Fibroblast of peridontal ligament (primary cell): ENCODE results near the gene ZNF80.
A peak's percentile ranks its signal among the peaks of the same experiment; 100 is the strongest.

Source experiments
- DNase-seq: peaks from one replicate; pipeline ENCODE4 v3.0.0-alpha.2; 2010; ENCODE audit errors: extremely low read depth

Gene ZNF80

DNA sequence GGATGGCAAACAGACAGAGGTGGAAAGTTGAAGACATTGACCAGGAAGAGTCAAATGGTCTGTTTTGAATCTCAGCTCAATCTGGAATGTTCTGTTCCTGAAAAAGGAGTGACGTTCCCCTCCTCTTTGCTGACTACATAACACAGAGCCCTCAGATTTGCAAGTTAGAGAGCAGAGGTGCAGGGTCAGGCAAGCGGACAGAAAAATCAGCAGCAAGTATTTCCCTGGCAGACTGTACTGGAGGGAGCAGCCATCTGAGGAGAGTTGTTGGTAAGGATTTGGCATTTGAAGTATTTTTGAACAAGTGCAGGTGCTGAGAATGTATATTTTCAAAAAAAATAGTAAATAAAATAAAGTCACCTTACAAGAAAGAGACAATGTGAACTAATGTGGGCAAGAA is 17.6 kb downstream of the ZNF80 start:
- DNase-seq, result no peak

DNA sequence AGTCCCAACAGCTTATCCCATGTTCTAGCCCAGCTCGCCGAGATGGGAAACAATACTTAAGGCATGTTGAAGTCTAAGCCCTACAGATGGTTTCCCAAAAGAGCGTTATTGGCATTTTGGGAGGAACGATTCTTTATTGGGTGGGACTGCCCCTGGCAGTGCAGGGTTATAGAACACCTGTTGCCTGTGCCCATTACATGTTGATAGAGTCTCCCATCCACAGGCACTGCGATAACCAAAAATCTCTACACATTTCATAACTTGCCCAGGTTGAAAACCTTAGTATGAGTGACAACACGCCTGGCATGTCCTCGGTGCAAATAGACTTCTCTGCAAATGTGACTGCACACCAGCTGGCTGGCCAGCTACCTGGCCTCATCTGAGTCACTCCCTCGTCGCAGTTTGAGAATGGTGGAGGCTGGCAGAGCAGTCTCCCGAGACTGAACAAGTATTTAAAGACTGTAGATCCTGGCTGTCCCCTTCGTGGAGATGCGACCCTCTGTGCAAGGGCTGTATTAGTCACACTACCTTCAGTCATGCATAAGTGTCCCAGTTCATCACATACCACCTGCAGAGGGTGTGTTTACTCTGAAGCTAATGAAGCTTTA is 18.7 kb downstream of the ZNF80 start:
- no peak for DNase-seq

DNA sequence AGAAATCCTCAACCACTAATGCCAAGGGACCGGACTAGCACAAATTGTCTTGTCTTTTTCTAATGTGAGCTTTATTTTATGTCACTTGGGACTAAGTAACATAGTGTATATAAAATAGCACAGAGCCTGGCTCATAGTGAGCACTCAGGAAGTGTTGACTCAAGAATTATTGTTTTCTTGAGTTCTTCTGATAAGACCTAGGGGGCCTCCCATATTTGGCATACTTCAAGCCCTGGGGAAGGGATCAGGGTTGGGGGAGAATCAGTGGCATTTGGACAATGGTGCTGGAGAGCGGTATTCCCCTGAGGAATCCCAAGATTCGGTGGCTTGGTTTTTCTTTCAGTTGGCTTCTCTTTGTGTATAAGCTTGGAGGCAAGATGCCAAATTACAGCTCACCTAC is 19.4 kb downstream of the ZNF80 start:
- DNase-seq, result no peak

DNA sequence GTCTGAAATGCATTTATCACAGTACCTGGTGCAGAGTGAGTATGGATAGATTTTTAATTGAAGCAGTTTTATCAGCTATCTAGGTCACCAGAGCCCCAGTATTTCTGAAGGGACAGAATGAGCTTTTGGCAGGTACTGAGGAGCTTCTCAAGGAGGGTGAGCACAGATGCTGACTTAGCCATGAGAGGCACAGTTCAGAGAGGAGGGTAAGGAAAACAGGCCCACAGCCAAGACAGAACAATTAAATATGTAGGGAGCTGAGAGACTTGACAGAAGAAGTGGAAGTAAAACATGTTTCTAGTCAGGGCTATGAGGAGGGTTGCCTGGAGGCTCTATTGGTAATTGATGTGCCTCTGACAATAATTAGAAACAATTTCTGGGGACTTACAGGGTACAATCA is 20.1 kb downstream of the ZNF80 start:
- no peak for DNase-seq

DNA sequence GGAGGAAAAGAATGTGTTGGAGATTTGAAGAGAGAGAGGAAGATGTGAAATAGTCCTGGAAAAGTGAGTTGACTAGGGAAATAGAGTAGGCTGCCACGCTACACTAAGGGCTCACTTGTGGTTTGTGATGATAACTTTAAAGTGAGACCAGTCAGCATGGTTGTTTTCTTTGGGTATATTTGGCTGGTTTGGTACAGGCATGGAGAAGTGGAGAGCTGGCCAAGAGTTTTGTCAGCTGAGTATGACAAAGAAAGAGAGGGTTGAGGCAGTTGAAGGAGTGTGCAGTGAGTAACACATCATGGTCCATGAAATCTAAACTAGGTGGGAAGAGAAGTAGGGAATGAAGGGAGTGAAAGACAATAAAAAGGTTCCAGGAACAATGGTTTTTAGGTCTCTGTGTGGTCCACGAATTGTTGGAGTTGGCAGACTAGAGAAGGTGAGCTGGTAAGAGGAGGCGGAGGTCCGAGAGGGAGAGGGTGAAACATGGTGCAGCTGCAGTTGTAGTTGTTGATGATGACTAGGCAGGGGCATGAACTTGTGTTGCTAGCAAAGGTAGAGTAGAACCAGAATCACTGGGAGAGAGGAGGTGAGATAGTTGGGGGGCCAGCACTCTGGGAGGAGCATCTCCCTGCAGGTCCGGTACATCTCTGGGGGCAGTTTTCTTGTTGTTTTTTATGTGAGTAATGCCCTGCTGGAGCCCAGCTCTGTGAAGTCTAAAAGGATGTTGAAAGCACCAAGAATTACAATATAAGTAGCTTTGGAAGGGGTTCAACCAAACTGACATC is 21.0 kb downstream of the ZNF80 start:
- peak; percentile 59 for DNase-seq

DNA sequence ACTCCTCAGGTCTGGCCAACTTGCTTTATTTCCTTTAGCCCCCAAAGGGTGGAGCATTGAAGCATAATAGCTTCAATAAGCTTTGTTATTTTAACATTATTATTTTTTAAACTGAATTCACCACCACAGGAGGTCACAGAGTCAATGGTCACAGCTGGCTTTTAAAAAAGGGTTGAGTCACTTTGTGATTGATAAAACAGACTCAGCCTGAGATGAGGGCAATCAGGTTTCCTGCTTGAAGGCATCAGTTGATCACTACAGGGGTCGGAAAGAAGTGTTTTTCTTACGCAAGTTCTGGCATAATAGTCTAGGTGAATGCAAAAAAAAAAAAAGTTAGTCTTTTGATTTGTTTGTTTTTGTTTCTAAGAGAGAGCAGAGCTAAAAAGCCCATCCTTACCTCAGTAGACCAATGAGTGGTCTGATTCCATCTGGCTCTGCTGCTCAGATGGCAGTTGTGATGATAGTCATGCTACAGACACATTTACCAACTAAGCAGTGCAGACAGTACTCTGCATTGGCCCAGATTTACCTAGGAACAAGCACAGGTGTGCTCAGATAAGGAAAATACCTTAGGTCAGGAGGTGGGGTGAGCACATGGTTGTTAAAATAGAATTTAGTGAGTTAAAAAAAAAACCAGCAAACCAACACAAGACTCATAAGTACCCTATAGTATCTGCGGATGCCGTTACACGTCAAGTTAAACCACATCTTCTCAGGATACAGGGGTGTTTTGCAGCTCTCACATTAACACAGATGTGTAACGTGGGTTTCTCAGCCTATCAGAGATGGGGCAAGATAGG is 22.6 kb downstream of the ZNF80 start:
- DNase-seq, result no peak

DNA sequence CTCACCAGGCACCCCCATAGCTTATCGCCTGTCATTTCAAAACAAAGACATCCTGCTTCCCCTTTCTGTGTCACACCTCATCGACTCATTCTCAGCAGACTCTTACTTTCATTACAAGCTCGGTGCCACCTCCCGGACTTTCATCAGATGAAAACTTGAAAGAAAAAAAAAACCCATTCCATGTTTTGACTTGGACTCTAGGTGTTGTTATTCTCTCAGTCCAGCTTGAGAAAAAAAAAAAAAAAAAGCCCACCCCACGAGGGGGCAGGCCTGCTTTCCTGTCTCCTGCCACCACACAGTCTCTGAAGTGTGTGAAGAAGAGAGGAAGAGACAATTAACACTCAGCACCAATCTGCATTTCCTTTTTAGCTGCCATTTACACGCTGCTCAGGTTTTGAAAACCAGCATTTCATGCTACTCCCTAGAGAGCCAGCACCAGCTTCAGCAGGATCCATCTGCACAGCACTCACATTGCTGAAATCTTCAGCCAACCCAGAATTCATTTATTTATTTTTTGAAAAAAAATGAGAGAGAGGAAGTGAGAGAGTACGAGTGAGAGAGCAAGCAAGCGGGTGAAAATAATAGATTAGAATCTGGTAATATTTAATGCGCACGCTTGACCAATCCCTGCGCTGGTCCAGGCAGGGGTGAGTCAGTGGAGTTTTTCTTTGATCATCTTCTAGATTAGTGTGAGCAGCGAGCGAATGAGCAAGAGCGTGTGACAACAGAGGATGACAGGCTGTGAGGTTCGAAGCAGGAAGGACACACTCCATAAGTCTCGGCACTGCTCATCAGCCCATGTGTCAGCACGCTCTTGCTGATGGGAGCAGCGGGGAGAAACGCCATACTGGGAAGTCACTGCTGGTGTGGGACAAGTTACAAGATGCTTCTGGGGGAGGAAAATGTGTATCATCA is 23.5 kb downstream of the ZNF80 start:
- peak; percentile 34 for DNase-seq

DNA sequence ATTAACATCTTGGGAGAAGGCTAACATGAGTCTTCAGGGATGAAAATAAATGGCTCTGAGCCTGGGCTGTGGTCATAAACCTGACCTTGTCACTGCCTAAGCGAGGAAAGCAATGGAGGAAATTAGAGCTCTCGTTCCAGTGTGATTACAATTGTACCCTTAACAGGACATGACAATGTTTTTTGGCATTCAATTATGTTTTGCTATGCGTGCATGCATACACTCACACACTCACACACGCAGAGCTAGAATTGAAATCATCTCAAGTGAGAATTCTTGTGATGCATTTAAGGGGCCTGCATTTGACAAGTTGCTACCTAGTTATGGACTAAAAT is 24.1 kb downstream of the ZNF80 start:
- peak; percentile 37 for DNase-seq

DNA sequence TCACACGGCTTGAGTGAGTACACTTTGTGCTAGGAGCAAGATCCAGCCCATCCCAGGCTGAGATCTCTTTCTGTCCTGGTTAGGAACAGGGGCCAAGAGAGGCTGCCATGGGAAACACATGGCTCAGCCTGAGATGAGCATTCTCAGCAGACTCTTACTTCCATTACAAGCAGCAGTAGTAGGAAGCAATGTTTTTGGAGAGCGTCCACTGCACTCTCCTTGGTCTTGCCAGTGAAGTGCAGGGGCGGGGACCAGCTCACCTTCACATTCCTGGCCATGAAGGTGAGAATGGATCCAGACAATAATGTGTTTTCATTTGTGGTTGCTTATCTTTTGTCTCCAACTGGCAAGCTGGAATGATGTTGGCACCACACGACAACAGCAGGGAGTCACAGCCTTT is 24.7 kb downstream of the ZNF80 start:
- no peak for DNase-seq

DNA sequence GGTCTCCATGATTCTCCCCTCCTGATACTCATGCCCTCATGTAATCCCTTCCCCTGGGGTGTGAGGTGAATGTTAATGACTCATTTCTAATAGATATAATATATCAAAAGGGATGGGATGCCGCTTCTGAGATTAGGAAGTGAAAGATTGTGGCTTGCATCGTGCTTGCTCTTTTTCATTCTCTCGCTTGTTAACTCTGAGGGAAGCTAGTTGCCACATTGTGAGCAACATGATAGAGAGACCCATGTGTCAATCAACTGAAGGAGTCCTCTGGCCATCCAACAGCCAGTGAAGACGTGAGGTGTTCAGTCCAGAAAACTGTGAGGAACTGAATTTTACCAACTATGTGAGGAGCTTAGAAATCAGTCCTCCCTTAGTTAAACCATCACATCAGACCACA is 29.6 kb downstream of the ZNF80 start:
- DNase-seq, result no peak

DNA sequence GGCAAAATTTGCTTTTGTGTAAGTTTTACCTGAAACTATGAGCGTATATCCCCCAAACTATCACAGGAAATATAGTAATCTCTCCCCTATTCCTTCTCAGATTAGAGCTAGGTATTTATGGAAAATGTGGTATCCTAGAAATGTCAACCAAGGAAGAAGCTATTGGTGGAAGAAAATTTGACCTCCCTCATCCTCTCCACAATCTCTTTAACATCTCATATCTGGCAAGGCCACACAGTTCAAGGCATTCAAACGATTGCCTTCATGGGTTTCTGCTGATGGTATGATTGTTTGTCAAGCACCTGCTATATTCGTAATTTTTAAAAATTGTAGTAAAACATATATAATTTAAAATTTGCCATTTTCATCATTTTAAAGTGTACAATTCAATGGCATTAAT is 31.0 kb downstream of the ZNF80 start:
- no peak for DNase-seq

DNA sequence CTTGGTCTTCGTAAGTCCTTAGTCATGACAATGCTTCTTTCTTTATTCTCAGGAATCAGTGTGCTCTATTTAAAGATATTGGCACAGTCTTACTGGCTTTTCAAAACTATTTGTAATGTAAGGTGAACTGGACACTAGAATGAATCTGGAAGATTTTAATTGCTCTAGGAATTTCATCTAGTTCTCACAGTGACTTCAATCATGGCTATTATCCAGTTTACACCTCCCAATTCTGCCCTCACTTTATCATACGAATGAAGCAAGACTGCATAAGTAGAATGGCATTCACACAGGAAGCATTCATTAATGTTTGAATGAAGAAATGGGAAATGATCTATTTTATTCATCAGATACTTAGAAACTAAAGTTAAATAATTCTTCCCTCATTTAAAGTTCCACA is 31.8 kb downstream of the ZNF80 start:
- no peak for DNase-seq

DNA sequence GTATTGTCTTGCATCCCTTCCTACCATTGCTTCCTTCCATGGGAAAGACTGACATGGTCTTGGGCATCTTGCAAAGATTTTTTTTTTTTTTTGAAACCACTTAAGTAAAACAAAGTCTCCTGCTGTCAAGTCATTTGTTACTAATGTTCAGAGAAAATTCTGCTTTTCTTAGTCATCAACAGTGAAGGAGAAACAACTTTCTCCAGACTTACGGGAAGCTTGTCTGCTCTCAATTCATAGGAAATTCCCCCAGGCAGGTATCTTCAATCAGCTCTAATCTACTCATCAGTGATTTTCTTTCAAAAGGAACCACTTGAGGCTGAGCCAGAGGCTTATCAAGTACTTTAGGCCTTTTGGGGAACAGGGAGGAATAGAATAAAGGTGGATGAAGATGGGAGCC is 42.6 kb downstream of the ZNF80 start:
- DNase-seq, result no peak

DNA sequence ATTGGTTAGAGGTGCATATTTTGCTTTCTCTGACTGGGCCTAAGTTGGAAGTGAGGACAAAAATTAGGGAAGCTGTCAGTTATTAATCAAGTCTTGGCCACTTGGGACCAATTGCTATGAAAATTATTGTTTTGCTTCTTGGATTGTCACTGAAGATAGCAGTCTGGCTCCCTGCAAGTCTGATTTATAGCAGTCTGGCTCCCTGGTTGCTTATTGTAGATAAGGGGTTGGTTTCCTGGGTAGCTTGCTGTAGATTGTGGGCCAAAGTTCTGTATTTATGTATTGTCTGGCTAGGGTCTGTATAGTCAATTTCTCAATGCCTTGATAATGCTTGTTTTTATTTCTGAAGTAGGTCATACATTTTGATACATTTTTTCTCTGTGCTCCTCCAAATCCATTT is 45.2 kb downstream of the ZNF80 start:
- no peak for DNase-seq

DNA sequence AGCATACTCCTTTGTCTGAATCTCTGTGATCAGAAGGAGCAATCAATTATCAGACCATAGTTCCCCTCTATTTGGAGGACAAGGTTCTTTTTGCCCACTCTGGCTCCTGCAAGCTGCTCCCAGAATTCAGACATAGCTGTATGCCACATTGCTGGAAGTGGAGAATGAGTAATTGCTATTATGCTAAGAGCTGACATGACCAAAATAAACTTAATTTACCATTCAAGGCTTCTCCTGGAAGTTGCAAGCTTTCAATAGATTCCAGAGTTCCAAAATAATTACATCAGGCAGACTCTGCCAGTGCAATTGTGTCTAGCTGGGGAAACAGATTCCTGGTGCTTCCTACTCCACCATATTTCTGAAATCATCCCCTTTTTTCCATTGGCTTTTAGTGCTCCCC is 50.9 kb downstream of the ZNF80 start:
- no peak for DNase-seq
